GM19025 (cell line): ENCODE measurements around the gene SENP6.
"Not testable (repeated sequence)": the region's sequence is repeated elsewhere in the genome, so short reads cannot be mapped to it uniquely, and the experiment has no call there.

Experiments
- ATAC-seq: cut with Tn5 transposase; IDR thresholded peaks from one replicate; pipeline ENCODE4 v1.9.1; 2021; ENCODE audit warnings: mild to moderate bottlenecking, low read depth, moderate library complexity; ENCODE audit not compliant: unreplicated experiment

SENP6 gene

DNA sequence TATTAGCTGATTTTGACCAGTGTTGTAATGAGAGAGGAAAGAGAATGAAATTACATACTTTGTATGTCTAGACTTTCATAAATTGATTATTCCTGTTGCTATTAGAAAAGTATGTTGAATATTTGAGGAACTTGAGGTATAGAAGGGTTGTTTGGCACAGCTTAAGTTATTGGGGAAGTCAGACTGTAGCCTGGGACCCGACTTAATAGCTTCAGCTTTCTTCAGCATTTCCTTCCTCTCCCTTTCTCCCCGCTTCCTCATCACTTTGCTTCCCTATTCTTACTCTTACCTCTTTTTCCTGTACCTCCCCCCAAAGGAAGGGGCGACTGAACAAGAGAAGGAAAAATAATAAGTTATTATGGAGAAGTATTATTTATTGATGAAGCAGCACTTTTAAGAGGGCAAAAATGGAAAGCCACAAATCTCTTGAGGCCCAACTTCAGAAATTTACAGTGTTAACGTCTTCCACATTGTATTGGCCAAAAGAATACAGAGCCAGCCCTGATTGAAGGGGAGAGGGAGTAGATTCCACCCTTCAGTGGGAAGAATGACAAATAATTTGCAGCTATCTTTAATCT is 7.4 kb downstream of the SENP6 start:
- no peak for ATAC-seq

DNA sequence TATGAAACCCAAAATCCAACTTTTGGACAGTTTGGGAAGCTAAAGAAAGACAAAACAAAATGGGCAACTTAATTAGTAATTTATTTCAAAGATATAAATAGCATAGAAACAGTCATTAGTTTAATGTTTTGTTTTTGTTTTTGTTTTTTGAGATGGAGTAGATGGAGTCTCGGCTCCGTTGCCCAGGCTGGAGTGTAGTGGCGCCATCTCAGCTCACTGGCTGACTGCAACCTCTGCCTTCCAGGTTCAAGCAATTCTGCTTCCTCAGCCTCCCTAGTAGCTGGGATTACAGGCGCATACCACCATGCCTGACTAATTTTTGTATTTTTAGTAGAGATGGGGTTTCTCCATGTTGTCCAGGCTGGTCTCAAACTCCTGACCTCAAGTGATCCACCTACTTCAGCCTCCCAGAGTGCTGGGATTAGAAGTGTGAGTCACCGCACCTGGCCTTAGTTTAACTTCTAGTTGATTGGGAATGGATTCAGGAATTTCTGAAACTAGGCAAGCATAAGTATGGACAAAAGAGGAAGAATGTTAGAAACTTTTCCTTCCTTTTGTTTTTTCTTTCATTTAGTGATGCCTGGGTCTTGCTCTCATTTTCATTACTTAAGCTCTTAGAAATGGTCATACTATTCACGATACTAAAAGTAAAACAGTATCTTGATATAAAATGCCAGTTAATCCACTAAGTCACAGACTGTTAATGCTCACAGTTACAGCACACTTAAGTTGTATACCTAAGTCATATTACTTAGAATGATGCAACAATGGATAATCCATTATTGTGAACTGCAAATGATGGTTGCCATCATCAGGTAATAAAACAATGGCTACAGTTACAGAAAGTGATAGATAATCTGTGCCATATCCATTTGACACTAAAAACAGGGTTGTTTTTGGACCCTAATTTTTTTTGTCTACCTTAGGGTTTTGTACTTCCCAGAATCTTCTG is 8.2 kb downstream of the SENP6 start:
- ATAC-seq: no peak

DNA sequence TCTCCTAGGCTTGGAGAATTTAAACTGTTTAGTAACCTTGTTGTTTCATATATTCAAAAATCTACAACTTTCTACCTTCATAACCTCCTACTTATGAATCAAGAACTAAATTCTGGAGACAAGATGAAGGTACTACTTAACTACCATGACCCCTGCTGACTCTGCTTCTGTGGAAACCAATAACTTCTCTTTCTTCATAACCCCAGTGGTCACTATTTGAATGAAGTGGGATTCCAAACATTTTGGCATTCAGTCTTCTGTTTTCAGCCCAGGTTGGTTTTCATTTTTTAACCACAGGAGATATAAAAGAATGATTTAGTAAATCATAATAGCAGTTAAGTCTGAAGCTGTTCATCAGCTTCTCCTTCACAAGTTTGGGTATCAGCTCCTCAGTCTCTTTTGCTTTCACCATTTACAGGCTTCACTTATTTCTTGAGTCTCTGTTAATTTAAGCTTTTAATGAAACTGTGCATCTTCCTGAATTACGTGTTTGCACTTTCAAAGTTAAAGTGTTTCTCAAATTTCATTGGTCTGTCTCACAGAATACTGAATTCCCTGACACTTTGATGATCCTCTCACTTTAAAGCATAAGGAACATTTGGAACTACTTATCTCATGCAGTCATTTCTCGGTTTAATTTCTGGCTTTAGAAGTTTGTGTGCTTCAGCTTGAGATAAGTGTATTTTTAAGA is 9.5 kb downstream of the SENP6 start:
- no peak for ATAC-seq

DNA sequence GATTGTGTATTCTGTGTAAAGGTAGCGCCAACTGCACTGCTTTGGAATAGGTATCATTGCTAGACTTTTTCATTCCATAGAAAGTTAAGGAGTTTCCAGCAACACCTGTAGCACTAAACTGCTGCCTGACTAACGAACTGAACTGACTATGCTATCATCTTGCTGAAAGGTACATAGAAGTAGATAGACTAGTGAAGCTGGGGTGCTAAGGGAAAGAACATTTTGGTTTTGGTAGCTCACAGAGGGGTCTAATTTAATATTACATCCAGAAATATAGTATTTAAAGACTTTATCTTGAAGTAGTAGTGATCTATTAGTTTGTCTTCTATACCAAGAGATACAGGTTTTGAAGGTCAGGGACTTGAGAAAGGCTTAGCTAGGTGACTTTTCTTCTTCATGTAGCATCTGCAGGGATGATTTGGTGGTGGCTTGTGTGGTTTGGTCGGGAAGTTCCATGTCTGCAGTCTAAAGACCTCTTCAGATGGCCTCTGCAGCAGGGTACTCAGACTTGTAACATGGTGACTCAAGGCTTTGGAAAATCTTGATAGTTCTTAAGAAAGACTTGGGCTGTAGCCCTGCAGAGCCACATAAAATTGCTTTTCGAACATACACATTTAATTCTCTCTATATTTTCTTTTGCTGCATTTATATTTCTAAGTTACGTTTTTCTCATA is 10.2 kb downstream of the SENP6 start:
- peak; percentile 40 for ATAC-seq

DNA sequence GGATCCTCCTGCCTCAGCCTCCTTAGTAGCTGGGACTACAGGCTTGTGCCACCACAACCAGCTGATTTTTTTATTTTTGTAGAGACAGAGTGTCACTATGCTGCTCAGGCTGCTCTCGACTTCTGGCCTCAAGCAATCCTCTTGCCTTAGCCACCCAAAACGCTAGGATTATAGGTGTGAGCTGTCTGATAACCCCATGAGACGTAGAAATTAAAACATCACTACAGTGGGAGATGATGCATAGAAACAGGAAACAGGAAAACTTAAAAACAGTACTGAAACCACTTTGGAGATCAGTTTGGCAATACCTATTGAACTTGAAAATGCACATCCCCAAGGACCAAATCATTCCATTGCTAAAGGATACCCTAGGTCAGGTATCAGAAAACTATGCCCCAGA is 10.8 kb downstream of the SENP6 start:
- ATAC-seq: peak; percentile 11

DNA sequence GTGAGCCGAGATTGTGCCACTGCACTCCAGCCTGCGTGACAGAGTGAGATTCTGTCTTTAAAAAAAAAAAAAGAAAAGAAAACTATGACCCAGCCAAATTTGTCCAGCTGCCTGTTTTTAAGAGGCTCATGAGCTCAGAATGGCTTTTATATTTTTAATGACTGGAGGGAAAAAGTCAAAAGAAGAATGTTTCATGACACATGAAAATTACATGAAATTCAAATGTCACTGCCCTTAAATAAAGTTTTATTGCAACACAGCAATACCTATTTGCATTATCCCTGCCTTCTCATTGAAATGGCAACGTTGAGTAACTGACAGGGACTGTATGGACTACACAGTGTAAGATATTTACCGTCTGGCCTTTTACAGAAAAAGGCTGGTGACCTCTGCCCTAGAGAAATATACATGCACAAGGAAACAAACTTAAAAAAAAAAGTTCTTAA is 11.4 kb downstream of the SENP6 start:
- ATAC-seq: no peak

DNA sequence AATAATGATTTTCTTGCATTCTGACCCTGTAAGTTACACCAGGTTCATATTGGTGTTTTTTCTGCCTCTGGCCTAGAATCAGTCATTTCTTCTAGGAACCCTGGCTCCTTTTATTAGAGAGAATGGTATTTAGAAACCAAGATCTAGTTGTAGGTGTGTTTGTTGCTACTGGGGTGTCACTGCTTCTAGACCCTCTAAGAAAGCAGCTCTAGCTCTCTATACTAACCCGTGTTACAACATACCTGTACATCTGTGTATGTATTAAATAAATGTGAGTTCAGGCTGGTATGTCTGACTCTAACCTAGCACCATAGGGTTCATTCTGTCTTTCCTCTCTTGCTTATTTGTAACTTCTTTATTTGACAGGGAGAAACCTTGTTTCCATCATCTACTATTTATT is 16.8 kb downstream of the SENP6 start:
- no peak for ATAC-seq

DNA sequence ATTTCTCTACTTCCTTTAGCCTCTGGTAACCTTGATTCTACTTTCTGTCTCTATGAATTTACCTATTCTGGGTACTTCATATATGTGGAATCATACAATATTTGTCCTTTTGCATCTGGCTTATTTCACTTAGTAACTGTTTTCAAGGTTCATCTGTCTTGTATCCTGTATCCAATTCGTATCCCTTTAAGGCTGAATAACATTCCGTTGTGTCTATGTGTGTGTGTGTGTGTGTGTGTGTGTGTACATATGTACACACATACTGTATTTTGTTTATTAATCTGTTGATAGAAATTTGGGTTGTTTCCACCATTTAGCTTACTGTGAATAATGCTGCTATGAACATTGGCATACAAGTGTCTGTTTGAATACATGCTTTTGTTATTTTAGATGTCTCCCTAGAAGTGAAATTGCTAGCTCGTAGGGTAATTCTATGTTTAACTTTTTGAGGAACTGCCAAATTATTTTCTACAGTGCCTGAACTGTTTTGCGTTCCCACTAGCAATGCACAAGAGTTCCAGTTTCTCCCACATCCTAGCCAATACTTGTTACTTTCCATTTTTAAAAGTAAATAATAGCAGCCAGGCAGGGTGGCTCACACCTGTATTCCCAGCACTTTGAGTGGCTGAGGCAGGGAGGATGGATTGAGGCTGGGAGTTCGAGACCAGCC is 17.7 kb downstream of the SENP6 start:
- ATAC-seq: no peak

DNA sequence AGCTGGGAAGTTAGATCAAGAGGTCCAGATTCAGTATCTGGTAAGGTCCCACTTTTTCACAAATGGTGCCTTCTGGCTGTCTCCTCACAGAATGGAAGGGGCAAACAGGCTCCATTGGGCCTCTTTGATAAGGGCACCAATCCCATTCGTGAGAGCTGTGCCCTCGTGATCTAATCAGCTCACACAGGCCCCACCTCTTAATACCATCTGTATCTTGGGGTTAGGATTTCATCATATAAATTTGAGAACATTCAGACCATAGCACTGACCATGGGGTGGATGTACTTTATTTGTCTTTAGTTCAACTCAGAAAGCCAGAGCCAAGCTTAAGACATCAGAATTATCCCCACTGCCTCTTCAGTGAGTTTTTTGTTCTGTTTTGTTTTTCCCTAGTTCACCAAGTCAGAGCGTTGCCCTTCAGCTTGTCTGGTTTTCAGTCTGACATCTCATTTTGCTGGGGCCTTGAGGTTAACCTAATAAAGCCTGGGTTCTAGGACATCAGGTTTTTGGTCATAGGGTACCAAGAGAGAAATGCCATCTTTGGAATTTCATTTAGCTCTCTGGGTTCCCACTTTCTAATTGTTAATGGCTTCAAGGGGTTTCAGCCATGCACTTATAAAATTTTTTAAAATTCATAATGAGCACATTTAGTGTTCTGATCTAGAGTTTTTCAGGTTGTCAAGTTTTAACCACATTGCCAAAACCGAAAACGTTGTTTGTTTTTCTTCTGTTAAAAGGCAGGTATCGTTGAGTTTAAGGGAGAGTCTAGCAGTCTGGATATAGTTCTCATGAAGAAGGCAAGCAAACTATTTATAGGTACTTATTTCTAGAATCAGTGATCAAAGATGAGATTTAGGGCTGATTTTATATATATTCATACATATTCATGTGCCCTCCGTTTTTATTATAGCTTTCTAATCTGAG is 19.0 kb downstream of the SENP6 start:
- no peak for ATAC-seq

DNA sequence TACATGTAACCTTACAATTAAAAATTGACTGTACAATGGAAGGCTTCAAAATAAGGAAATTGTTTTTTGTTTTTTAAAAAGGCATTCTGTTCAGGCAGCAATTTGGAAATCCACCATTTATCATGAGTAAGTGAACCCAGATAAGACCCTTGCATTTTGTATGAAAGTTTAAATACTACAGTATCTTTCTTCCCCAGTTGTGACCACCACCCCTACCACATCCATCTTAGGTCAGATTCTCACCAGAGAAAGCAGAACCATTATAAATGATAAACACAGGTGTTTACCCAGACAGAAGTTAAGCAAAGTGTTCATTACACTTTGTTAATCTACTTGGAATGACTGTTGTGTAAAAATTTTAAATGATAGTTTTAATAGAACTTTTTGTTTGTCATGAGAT is 20.2 kb downstream of the SENP6 start:
- ATAC-seq: no peak

DNA sequence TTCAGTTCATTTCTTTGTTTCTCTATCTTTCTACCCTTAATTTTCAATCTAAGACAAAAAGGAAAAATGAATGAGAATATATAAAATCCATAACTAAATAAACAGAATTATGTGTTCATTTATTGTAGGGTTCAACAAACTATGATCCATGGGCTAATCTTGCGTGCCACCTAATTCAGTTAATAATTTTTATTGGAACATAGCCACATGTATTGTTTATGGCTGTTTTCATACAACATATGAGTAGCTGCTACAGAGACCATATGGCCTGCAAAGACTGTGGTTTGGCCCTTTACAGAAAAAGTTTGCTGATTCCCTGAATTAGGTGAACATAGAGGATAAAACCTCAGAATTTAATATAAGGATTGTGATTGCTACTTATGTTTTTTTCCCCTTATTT is 21.8 kb downstream of the SENP6 start:
- ATAC-seq: no peak

DNA sequence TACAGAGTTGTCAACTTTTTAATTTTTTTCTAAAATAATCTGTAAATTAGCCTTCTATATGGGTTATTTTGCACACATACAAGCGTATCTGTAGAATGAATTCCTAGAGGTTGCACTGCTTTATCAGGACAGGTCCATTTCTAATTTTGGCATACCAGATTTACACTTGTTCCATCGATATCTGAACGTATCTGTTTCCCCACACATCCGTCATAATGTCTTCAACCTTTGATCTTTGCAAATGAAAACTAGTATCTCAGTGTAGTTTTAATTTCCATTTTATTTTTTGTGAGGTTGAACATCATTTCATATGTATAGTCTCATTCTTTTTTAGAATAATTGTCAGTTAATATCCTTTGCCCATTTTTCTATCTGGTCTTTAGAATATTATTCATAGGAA is 22.7 kb downstream of the SENP6 start:
- no peak for ATAC-seq

DNA sequence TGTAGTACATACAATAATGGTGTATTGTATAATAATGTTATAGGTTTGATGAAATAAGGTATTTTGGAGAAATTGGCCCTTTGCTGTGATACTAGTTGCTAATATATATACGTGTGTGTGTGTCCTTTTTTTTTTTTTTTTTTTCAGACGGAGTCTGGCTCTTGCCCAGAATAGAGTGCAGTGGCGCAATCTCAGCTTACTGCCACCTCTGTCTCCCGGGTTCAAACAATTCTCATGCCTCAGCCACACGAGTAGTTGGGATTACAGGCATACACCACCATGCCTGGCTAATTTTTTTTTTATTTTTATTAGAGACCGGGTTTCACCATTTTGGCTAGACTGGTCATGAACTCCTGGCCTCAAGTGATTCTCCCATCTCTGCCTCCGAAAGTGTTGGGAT is 23.3 kb downstream of the SENP6 start:
- ATAC-seq: no peak

DNA sequence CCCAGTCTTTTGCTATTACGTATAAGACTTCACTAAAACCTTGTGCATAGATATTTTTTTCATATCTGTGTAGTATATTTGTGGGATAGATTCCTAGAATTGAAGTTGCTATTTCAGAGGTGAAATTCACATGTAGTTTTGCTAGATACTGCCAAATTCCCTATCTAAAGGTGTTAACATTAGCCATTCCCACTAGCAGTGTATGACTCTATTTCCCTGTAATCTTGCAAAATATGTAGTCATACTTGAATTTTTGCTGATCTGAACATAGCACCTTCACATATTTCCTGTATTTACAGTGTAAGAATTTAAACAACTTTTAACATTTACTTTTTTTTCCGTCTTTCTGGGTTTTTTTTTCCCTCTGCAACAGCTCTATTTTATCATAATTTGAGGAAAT is 24.9 kb downstream of the SENP6 start:
- ATAC-seq: no peak

DNA sequence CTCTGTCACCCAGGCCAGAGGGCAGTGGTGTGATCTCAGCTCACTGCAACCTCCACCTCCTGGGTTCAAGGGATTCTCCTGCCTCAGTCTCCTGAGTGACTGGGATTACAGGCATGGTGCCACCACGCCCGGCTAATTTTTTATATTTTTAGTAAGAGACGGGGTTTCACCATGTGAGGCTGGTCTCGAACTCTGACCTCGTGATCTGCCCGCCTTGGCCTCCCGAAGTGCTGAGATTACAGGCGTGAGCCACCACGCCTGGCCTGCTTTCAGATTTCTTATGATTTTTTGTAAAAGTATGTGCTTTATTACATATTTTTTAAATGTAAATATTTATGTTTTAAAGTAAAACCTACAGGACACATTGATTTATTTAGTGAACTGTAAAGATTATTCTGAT is 26.0 kb downstream of the SENP6 start:
- ATAC-seq: not testable (repeated sequence)

DNA sequence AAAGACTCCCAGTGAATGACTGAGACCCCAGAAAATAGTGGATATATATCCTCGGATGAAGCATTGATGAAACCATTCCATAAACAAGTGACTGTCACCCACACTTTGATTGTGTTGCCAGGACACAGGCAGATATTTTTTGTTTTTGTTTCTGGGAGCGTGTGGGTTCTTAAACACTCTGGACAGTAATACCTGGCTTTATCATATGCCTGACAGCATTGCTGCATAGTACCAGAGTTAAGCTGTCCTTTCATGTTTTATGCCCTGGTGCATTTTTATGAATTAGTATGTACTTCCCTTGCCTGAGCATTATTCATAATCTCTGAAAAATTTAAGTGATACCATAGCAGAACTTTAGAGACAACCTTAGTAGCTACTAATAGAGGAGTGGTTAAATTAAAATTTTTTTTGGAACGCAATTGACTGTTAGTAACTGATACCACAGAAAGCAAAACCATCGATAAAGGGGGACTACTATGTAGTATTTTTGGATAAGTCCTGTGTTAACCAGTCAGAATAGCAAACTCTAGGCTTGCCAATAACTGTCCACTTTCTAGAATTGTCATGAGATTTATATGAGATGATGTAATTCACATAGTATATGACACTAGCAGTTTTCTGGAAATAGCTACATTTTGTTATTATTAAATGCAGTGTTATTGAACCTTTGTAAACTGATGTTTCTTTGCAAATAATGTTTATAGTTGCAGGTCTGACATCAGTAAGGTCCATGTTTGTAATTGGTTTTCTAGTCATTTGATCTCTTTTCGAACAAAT is 30.4 kb downstream of the SENP6 start:
- ATAC-seq: no peak

DNA sequence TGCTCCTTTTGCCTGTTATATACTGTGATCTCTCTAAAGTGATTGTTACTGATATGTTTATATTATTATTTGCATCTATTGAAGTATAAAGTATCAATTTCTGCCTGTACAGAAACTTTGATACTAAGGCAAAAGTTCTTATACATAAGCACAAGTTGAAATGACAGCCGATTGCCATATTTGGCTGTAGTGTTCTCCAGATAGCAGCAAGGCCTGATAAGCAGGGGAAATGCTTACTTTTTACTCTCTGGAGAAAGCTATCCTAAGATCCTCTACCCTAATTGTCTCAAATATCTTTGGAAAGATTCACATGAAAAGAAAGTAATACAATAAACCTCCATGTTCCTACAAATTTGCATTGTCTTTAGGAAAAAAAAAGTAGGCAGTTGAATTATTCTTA is 31.4 kb downstream of the SENP6 start:
- no peak for ATAC-seq

DNA sequence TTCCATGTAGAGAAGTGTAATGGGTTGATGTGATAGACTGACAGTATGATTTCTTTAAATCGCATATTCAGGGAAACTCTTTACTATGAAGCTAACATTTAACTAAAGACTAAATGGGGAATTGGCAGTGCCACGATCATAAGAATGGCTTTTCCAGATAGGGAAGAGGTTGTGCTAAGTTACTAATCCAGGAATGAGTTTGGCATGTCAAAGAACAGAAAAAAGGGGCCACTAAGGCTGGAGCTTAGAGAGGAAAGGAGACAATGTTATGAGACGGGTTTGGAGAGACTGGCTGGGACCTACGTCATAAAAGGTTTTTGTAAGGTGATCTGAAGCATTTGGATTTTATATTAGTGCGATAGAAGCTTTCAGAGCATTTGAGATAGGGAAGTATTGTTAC is 40.6 kb downstream of the SENP6 start:
- no peak for ATAC-seq

DNA sequence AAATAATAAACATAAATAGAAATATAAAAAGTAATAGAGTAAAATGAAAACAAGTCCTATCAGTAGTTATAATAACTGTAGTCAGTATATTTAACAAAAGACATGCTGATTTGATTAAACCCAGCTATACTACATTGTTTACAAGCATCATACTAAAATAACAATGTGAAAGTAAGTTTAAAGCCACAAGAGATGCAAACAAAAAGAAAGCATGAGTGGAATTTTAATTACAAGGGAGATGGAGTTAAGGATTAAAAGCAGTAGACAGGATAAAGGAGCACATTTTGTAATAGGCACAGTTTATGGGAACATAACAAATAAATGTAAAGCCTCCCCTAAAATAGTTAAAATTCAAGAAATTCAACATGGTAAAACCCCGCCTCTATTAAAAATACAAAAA is 41.5 kb downstream of the SENP6 start:
- ATAC-seq: no peak
